Eye (tissue), 1 donor: Measurements from ENCODE around the gene PLEKHG7.

Experiments
- DNase-seq: peaks from one replicate; pipeline ENCODE4 v3.0.0-alpha.2; 2015

The PLEKHG7 gene

GRCh38 chr12:92810370-92810769, 107.6 kb downstream of the PLEKHG7 start:
- DNase-seq = no peak

GRCh38 chr12:92814584-92814983, 111.8 kb downstream of the PLEKHG7 start:
- no peak for DNase-seq

GRCh38 chr12:92821142-92821541, 118.4 kb downstream of the PLEKHG7 start:
- DNase-seq = no peak
